ENCODE results near the gene ADGRL3.

Gene ADGRL3

DNA sequence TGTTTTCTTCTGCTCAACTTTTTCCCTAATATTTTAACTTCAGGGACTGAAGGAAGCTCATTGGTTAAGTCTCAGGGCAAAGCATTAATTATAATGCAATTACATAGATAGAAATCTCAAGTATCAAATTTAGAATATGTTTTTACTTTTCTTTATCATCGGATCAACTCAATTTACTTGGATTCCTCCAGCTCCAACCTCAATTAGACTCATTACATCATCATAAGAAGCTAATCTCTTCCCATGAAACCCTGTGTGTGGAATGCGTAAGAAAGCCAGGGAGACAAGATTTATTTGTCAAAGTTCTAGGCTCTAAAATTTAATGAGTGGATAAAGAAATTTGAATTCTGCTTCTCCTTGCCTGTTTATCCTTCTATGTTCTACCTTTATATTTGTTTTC lies 918.4 kb downstream of the ADGRL3 start:
- no peaks in the 10 kb centered on the region for H3K36me3 ChIP-seq (replicated peaks; ENCODE audit: low read depth, low read length)
- H4K20me1 ChIP-seq (ENCODE audit: insufficient read depth, low read length), result no peaks in the 10 kb centered on the region
- no peaks in the 10 kb centered on the region for H3K27me3 ChIP-seq (ENCODE audit: low read depth, low read length)
- H3K4me2 ChIP-seq (ENCODE audit: low read length), result no peak overlapping the region
- no peaks in the 10 kb centered on the region for H3K4me1 ChIP-seq (ENCODE audit: low read length)
- no peaks in the 10 kb centered on the region for H3K79me2 ChIP-seq (ENCODE audit: low read length)
- no peak overlapping the region for H3K9ac ChIP-seq (ENCODE audit: low read length)
- H2AFZ ChIP-seq (ENCODE audit: low read depth, low read length), result no peak overlapping the region
- no peak overlapping the region for H3K4me3 ChIP-seq (ENCODE audit: low read length)
- no peaks in the 10 kb centered on the region for H3K9me3 ChIP-seq (ENCODE audit: insufficient read depth, low read length)
- no peak overlapping the region for H3K27ac ChIP-seq (ENCODE audit: low read length)
- no peak for TF ChIP-seq EZH2phosphoT487 (IDR thresholded peaks at IDR 0.05; ENCODE audit: low read depth)
- TF ChIP-seq, protein P1, sequence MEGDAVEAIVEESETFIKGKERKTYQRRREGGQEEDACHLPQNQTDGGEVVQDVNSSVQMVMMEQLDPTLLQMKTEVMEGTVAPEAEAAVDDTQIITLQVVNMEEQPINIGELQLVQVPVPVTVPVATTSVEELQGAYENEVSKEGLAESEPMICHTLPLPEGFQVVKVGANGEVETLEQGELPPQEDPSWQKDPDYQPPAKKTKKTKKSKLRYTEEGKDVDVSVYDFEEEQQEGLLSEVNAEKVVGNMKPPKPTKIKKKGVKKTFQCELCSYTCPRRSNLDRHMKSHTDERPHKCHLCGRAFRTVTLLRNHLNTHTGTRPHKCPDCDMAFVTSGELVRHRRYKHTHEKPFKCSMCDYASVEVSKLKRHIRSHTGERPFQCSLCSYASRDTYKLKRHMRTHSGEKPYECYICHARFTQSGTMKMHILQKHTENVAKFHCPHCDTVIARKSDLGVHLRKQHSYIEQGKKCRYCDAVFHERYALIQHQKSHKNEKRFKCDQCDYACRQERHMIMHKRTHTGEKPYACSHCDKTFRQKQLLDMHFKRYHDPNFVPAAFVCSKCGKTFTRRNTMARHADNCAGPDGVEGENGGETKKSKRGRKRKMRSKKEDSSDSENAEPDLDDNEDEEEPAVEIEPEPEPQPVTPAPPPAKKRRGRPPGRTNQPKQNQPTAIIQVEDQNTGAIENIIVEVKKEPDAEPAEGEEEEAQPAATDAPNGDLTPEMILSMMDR (IDR thresholded peaks at IDR 0.05; ENCODE audit: low read depth, low read length), result no peak

GRCh38 chr4:62119195-62119594 lies 919.1 kb downstream of the ADGRL3 start:
- H3K9me3 ChIP-seq (ENCODE audit: insufficient read depth, low read length), result no peaks in the 10 kb centered on the region
- H3K27me3 ChIP-seq (ENCODE audit: low read depth, low read length), result no peaks in the 10 kb centered on the region
- H2AFZ ChIP-seq (ENCODE audit: low read depth, low read length), result no peak overlapping the region
- H4K20me1 ChIP-seq (ENCODE audit: insufficient read depth, low read length), result no peaks in the 10 kb centered on the region
- no peak overlapping the region for H3K4me3 ChIP-seq (ENCODE audit: low read length)
- no peaks in the 10 kb centered on the region for H3K4me1 ChIP-seq (ENCODE audit: low read length)
- no peak for TF ChIP-seq EZH2phosphoT487 (IDR thresholded peaks at IDR 0.05; ENCODE audit: low read depth)
- TF ChIP-seq, protein P1 (IDR thresholded peaks at IDR 0.05; ENCODE audit: low read depth, low read length), result no peak
- no peak overlapping the region for H3K9ac ChIP-seq (ENCODE audit: low read length)
- H3K27ac ChIP-seq (ENCODE audit: low read length), result no peak overlapping the region
- no peaks in the 10 kb centered on the region for H3K36me3 ChIP-seq (replicated peaks; ENCODE audit: low read depth, low read length)
- no peak overlapping the region for H3K4me2 ChIP-seq (ENCODE audit: low read length)
- H3K79me2 ChIP-seq (ENCODE audit: low read length), result no peaks in the 10 kb centered on the region

DNA sequence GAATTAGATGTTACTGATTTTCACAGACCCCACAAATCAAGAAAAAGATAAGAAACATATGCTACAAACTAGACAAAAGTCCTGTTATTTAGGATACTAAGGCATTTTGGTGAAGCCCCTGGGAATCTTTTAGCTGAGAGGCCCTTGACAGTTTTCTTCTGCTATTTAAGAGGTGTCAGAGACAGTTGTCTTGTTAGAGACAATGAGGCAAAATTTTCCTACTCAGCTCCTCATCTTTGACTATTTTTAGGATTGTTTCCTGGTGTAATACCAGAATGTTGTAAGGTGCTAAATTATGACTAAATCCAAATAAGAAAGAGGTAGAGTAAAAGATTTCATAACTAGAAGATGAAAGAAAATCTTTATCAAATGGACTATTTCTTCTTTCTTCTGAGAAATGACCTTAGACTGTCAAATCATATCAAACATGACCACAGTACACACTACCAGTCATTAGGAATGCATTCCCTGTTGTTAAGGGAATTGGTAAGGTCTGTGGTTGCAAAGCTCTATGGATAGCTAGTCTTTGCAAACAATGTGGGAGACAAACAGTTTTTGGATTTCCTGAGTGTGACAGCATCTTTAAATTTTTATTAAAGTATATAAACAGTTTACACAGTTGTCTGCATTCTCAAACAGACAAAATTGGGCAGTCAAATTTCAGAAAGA lies 926.1 kb downstream of the ADGRL3 start:
- no peaks in the 10 kb centered on the region for H4K20me1 ChIP-seq (ENCODE audit: insufficient read depth, low read length)
- H3K9me3 ChIP-seq (ENCODE audit: insufficient read depth, low read length), result no peaks in the 10 kb centered on the region
- no peak for TF ChIP-seq EZH2phosphoT487 (IDR thresholded peaks at IDR 0.05; ENCODE audit: low read depth)
- TF ChIP-seq, protein P1 (IDR thresholded peaks at IDR 0.05; ENCODE audit: low read depth, low read length), result no peak
- no peak overlapping the region for H3K27ac ChIP-seq (ENCODE audit: low read length)
- no peak overlapping the region for H3K4me3 ChIP-seq (ENCODE audit: low read length)
- H3K36me3 ChIP-seq (replicated peaks; ENCODE audit: low read depth, low read length), result no peaks in the 10 kb centered on the region
- H2AFZ ChIP-seq (ENCODE audit: low read depth, low read length), result no peak overlapping the region
- no peaks in the 10 kb centered on the region for H3K79me2 ChIP-seq (ENCODE audit: low read length)
- H3K9ac ChIP-seq (ENCODE audit: low read length), result no peak overlapping the region
- no peaks in the 10 kb centered on the region for H3K27me3 ChIP-seq (ENCODE audit: low read depth, low read length)
- H3K4me2 ChIP-seq (ENCODE audit: low read length), result no peak overlapping the region
- H3K4me1 ChIP-seq (ENCODE audit: low read length), result no peaks in the 10 kb centered on the region

Measured in OCI-LY3 (cell line).